ENCODE measurements around the gene CRYBA4.
"Not testable (repeated sequence)": the region's sequence is repeated elsewhere in the genome, so short reads cannot be mapped to it uniquely, and the experiment has no call there.

CRYBA4 gene

DNA sequence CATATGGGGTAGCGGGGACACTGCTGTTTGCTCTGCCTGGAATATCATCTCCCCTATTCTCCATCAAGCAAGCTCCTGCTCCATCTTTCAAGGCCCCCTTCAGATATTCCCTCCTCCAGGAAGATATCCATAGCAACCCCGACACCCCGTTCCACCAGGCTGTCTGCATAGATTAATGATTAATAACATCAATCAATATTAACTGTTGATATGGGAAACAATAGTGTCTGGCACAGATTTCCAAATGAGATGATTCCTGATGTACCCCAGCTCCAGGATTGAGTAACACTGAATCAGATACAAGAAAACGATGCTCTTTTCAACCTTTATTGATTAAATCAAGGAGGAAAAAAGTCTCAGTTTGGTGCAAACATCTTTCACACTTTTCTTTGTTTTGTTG lies 24.3 kb upstream of the CRYBA4 start:
- DNase-seq = no peak

DNA sequence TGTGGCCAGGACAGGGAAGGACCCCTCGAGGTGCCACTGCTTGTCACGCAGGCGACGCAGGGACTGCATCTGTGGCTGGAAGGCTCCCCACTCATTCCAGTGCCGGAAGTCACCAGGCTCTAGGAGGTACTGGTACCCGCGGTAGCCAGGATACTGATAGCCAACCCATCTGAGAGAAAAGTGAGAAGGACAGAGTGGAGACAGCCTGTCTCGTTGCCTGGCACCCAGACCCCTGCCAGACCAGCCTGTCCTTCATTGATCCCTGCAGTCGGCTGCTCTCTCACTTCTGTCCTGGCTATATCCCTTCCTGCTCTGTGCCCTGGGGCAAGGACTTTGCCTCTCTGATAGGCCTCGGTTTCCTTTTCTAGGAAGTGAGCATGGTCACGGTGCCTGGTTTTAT lies 22.3 kb upstream of the CRYBA4 start:
- no peak for DNase-seq

DNA sequence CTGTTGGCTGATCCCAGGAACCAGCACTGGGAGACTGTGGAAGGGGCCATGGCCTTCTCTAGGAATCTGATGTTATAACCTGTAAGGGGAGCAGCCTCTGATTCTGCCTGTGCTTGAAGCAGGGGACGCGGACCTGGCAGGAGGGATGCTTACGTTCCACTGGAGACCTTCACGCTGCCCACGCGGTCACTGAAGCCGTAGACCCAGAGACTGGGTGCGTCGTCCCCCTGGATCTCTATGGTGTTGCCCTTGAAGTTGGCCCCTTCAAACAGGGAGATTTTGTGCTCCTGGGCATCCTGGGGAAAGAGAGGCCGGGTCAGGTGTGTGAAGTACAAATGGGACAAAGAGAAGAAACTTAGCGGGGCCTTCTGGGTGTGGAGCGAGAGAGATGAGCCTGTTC lies 20.0 kb upstream of the CRYBA4 start:
- DNase-seq = no peak

DNA sequence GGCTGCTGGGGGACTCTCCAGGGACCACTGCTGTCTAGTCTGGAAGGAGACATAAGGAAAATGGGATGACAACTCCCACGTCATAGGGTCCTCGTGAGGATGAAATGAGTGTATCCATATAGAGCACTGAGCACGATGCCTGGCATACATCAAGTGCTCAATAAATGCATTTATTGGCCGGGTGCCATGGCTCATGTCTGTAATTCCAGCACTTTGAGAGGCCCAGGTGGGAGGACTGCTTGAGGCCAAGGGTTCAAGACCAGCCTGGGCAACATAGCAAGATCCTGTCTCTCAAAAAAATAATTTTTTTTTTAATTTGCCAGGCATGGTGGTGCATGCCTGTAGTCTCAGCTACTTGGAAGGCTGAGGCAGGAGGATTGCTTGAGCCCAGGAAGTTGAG lies 19.6 kb upstream of the CRYBA4 start:
- no peak for DNase-seq

DNA sequence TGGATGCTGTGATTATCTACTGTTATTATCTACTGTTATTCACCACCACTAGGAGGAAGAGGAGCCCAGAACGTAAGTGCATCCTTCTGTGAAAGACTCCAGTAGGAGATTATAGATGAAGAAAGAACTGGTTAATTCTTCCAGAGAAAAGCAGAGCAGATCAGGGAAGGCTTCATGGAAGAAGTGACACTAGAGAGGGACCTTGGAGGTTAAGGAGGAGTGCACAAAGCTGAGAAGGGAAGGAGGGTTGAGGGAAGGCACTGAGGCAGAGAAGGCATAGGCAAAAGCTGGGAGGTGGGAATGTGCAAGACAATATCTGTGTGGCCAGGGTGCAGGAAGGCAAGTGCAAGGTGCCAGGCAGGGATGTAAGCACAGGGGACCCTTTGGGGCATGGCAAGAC lies 17.4 kb upstream of the CRYBA4 start:
- DNase-seq = no peak

DNA sequence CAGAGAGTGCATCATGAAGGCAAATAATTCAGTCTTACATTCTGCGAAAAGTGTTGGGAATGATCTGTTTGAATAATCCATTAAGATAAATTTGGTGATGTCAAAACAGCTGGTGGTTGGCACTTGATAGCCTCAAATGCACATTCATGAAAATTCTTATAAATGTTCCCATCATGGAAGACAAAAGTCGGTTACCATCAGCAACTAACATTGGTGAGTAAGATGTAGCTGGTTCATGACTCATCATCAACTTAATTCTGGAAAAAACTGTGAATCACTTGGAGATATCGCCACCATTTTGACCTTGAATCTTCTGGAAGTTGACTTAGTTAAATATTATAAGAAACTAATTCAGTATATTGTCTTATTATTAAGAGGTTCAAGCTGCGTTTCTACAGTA lies 15.2 kb upstream of the CRYBA4 start:
- DNase-seq = no peak

DNA sequence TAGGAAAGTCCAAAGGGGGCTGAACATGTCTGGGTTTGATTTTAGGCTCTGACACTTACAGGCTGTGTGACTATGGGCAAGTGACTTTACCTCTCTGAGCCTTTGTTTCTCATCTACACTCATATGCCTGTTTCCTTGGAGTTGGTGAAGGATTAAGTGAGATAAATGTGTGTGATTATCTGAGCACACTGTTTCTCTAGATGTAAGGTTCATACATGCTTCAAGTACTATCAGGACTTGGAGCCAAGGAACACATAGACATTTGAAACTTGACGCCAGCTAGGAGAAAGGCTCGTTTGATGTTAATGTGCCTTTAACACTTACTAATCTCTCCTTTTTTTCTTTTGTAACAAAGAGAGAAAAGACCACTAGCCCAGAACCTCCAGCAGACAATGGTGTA lies 13.6 kb upstream of the CRYBA4 start:
- no peak for DNase-seq

DNA sequence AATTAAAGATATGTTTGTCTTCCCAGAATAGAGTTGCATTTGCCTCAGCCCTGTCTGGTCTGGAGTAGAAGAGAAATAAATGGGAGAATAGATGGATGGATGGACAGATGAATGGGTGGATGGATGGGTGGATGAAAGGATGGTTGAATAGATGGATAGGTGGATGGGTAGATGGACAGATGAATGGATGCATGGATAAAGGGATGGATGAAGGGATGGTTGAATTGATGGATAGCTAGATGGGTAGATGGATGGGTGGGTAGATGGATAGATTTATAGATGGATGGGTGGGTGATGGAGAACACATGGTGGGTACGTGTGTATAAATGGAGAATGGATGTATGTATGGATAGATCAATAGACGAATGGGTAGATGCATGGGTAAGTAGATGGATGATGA lies 12.5 kb upstream of the CRYBA4 start:
- DNase-seq = no peak

DNA sequence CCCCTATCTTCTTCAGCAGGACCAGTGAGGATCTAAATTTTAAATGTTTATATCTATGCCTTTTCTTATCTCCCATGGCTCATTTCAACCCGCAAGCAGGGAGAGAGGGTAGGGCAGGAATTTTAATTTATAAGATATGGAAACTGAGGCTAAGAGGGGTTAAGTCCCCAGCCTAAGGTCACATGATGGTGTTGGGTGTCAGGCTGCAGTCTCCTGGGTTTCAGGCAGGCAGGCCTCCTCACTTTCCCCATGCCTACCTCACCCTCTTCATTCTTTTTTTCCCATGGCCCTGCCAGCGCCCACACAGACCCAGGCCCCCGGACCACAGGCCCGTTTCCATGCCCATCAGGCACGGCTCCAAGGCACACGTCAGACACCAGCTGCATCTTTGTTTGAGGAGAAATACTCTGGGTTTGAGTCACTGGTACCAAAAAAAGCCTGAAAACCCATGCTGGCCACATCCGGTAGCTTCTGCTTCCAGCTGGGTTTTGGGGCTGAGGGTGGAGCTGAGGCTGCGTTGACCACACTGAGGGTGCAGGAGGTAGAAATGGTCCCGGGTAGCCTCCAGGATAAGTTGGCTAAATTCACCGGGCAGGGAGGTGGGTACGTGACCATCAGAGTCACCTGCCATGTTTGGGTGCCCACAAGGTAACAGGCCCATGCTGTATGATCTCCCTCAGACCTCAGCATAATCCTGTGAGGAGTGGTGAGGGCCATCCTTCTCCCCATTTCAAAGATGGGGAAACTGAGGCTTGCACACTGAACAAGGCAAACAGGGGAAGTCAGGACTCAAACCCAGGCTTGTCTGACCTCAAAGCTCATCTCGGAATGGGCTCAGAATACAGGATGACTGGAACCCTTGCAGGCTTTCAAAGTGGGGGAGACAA lies 11.4 kb upstream of the CRYBA4 start:
- DNase-seq = no peak

DNA sequence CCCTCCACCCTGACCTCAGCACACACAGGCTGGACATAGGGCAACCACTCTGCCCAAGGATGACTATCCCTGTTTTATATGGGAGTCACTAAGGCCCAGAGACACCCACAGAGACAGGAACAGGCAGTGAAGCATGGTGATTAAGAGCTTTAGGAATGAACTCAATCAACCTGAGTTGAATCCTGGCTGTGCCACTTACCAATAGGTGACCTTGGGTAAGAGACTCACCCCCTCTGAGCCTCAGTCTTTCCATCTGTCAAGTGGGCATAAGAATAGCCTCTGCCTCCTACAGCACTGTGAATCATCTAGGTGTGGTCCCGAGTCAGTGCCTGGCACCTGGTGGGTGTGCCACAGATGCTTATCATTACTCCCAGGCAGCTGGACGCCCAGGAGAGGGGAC lies 10.8 kb upstream of the CRYBA4 start:
- DNase-seq = no peak

DNA sequence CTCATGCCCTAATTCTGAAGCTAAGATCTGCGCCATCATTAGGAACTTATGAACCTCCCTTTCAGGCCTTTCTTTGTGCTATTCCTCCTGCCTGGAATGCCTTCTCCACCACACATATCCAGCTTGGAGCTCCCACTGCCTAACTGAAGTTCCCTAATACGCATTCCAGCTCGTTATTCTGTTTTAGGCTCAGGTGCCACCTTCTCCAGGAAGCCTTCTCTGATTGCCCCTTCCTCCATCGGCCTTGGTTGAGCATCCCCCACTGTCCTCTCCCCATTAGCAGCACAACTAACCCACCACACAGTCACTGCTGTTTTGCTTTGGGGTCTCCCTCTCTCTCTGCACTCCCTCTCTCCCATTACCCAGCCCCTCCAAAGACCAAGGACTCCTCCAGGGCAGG lies 9.1 kb upstream of the CRYBA4 start:
- no peak for DNase-seq

DNA sequence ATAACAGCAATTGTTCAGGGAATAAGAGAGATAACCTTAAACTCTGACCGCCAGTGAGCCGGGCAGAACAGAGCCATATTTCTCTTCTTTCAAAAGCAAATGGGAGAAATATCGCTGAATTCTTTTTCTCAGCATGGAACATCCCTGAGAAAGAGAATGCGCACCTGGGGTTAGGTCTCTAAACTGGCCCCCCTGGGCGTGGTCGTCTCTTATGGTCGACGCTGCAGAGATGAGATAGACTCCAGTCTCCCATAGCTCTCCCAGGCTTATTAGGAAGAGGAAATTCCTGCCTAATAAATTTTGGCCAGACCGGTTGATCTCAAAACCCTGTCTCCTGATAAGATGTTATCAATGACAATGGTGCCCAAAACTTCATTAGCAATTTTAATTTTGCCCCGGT lies 8.0 kb upstream of the CRYBA4 start:
- DNase-seq = not testable (repeated sequence)

DNA sequence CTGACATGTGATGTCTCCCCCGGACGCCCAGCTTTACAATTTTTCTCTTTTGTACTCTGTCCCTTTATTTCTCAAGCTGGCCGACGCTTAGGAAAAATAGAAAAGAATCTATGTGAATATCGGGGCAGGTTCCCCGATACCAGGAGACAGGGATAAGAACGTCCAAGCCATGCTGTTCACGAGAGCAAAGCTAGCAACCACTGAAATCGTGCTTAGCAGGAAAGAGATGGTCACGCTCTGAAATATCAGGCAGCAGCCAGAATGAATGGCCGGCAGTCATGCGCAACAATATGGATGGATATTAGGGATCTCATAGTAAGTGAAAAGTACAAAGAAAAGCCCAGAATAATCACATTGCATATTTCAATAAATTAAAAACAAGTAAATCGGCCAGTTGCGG lies 7.4 kb upstream of the CRYBA4 start:
- DNase-seq = no peak

DNA sequence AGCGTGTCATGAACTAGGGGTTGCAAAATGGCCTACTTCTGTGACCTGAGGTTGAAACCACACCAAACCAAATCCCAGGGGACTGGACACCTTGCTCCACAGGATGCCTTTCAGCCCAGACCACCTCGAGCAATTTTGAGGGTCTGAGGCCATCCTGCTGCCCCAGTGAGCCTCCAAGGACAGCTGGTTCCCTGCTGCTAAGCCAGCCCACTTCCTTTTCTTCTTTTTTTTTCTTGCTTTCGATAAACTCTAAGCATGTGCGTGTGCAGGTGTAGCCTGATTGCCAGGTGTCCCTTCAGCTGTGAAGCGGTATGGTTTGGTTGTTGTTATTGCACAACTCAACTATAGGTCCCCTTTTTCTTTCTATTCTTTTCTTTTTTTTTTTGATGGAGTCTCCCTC lies 6.6 kb upstream of the CRYBA4 start:
- DNase-seq = no peak

DNA sequence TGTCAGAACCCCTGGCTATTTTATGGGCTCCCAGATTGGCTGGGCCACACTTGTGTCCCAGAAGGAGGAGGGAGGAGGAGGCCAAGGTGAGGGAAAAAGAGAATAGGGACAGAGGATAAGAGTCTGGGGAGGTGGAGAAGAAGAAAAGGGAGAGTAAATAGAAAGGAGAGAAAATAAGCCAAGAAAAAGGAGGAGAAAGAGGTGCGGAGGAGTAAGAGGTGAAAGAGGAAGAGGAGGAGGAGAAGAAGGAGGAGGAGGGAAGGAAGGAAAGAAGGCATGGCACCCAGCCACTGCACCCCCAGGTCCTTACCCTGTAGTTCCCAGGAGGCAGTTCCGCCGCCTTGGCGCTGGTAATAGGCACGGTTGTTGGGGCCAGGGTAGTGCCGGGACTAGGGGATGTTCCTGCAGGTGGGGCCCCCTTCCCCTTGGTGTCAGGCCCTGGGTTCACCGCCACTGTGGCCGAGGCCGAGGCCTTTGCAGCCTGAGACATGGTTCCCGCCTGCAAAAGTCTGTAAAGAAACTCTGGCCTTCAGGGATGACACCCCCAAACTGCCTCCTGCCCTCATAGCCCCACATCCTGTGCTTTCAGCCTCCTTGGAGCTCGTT lies 5.8 kb upstream of the CRYBA4 start:
- DNase-seq = no peak

DNA sequence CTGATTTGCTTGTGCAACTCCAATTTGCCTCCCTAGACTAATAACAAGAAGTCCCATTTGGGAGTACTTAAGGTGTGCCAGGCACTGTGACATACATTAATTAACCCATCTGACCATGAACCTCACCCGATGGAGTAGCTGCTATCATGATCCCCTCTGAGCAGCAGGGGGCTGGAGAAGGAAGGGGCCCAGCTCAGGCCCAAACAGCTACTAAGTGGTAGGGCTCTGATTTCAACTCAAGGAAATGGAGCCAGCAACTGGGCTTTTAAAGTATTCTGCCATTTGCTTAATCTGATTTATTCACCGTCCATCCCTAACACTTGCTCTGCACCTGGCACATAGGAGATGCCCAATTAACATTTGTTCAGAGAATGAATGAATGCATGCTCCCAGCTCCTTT lies 5.1 kb upstream of the CRYBA4 start:
- DNase-seq = no peak

DNA sequence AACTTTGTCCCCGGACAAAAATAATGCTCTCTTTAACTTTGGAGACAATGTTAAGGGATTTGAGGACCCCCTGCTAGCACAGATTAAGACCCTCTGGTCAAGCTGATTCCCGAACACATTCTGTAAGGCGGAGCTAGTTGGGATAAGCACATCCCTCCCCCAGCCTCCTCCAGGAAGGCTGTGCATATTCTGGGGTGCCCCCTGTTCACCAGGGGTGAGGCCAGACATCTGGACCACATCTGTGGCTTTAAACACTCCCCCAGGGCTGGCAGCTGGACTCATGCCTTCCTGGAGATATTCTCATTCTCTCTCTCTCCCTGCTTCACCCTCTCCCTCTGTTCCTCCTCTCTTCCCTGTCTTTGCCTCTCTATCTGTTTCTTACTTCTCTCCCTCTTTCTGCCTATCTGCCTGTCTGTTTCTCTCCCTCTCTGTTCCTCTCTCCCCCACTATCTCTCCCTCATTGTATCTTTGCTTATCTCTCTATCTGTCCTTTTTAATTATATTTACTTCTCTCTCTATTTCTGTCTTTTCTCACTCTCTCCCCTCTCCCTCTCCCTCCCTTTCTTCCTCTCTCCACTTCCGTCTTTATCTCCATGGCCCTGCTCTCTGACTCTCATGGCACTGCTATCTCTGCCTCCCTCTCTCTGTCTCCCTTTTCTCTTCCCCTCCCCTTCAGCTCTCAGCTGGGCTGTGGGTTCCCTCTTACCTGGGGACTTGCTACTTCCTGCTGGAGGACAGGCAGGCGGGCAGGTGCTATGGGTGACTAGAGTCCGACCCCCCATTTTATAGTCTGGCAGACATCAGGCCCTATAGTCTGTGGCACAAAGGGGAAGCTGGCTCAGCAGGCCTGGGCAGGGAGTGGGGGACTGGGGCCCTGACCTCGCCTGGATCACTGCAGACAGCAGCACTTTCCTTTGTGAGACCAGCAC lies 4.2 kb upstream of the CRYBA4 start, which contains the start of gene CRYBB1:
Gene CRYBB1, minus strand, starts transcription at position 757 of the 929 bp plus-strand sequence. CDS start 1,708 bp downstream, outside the sequence.
- DNase-seq = no peak

DNA sequence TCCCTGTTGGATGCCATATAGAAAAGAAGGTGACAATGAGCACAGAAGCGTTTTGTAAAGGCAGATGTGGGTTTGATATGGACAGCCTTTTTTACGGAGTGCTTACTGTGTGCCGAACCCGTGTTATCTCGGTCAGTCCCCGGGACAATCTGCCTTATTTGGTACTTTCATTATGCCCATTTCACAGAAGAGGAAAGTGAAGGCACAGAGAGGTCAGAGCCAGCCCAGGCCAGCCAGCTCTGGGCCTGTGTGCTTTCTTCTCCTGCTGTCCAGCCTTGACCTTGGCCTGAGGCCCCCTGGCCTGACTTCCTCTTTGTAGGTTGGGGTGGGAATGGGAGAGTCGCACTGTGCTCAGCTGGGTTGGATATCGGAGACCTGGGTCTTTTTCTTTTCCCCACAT lies 3.3 kb upstream of the CRYBA4 start:
- no peak for DNase-seq

DNA sequence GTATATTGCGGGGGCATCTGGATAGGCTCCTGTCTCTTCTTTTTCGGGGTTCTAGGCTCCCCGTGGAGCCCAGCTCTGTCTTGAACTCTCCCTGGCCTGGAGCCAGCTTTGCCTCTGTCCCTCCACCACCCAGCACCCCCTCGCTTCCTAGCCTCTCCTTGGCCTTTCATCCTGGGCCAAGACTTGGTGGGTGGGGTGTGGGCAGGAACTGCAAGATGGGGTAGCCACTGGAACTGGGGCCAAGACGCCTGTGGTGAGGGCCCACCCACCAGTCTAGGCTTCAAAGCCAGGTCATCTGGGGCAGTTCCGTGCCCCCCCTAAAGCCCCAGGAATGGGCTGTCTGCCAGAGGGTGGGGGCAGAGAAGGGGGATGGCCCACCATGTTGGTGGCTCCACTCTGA lies 2.3 kb upstream of the CRYBA4 start:
- no peak for DNase-seq

DNA sequence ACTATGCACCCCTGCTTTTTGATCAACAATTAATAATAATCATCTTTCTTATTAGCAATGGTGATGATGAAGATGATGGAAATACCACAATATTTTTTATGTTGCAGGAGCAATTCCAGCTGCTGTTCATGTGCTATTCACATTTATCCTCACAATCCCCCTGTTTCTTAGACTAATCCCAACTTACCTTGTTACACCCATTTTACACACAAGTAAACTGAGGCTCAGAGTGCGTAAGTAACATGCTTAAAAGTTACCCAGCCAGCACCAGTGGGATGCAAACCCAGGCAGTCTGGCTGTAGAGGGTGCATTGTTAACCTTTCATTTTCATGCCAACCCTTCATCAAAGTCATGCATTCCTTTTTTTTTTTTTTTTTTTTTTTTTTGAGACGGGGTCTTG lies 1.6 kb upstream of the CRYBA4 start:
- no peak for DNase-seq

DNA sequence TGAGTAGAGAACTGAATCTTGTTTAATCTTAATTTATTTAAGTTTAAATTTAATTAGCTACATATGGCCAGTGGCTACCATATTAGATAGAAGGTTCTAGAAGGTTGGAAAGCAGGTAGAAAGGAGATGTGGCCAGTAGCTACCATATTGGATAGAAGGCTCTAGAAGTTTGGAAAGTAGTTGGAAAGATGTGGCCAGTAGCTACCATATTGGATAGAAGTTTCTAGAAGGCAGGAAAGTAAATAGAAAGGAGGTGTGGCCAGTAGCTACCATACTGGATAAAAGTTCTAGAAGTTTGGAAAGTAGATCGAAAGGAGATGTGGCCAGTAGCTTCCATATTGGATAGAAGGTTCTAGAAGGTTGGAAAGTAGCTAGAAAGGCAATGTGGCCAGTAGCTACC lies 2.2 kb downstream of the CRYBA4 start:
- no peak for DNase-seq

DNA sequence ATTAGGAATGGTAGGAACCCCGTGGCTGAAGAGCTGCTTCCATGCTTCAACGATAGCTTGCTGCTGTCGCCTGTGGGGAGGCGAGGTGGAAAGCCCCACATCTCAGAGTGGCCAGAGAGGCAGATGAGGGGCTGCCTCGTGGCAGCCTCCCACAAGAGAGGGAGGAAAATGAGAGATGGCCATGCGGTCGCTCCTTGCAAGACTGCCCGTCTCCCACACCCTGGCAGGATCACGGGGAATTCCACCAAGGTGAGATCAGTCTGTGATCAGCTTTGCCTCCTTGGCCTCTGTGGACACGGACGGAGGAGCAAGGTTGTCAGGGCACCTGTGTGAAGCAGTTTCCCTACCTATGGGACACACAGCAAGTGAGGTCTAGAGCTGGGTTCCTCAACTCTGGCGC lies 3.0 kb downstream of the CRYBA4 start:
- no peak for DNase-seq

DNA sequence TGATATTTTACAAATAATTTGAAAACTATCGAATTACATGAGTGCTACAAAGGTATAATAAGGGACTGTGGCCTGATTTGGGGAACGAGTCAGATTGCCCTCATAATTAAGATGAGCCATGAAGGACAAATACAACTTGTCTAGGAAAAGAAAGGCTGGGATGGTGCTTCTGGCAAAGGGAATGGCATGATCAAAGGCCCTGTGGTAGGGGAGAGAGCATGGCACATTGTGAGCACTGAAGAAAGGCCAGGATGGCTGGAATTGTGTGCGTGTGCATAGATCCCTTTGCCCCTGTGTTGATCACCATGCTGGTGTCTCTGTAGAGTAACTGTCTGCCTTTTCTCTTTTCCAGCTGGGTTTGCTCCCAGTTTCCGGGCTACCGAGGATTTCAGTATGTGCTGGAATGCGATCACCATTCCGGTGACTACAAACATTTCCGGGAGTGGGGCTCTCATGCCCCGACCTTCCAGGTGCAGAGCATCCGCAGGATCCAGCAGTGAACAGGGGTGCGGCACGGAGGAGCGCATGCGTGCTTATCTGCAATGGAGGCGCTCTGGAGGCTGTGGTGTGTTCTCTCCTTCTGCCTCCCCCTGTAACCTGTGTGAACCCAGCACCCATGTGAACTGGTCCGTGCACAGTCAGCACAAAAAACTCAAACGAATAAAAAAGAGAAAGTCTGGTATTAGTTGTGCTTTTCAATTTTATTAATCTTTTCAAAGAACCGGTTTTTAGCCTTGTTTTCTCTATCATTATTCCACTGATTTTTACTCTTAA lies 8.4 kb downstream of the CRYBA4 start:
- no peak for DNase-seq

Data from SHP77 (cell line).